AG08396 (cell line): ENCODE measurements around the gene ACSM5.
"Not testable (repeated sequence)": the region's sequence is repeated elsewhere in the genome, so short reads cannot be mapped to it uniquely, and the experiment has no call there.

Source experiments
- DNase-seq: peaks from one replicate; pipeline ENCODE4 v3.0.0; 2012; ENCODE audit warnings: low spot score, mixed read lengths

The ACSM5 gene

GRCh38 chr16:20399185-20399584 lies 10.1 kb upstream of the ACSM5 start:
- DNase-seq = no peak

DNA sequence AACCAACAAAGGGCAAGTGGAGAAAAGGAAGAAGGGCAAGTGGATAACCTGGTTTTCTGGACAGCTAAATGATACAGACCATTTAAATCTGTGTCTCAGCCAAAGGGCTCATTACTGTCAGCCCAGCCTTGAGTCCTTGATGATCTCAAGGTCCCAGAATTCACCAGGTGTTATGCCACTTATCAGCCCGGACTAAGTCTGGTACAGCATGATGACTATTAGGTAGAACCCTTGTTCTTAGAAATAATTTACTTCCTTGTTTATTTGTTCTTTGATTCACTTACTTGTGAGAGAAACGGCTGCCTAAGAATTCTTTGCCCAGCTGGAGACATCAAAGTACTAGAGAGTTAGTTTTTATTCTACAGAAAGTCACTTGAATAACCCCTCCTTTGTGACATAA lies 8.3 kb upstream of the ACSM5 start:
- no peak for DNase-seq

DNA sequence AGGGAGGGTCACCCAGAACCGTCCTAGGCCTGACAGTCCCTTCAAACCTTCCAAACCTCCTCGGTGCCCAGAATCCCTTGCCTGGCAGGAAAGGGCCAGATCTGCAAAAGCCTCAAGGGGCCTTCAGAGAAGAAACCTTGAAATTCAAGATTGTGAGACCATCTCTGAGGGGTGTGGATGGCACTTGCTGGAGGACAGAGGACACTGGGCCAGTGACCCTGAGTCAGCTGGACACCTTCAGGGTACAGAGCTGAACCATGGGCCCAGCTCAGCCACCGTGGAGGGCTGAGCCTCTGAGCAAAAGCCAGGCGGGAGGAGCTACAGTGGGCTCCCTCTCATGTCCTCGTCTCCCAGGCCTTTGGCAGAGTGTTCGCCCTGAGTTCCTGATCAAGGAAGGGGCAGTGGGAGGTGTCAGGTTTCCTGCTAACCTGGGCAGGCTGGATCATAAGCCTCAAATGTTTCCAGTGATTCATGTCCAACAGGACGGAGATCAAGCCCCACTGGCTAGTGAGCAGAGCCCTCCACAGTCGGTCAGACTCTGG lies 7.8 kb upstream of the ACSM5 start:
- no peak for DNase-seq

DNA sequence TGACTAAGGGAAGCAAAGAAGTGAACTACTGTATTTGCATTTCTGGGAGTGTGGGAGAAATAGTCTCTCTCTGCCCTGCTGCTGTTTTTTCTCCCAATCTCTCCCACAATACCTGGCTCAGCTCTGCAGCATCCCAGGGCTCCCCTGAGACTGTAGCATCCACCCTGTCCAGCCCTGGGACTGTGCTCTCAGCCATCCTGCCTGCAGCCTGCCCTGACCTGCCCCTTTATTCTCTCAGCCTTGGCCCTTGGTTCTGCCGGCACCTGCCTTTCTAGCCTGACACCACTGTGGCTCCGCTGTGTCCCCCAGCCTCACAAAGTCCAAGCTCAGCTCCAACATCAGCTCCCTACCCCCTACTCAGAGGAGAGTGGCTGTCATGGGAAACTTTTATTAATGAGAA lies 6.7 kb upstream of the ACSM5 start:
- no peak for DNase-seq

- DNase-seq = no peak
Observed at GRCh38 chr16:20404637-20405036, 4.7 kb upstream of the ACSM5 start, which contains the start of gene PDILT. Gene PDILT (minus strand): TSS chr16:20404737. CDS start chr16:20399300, 5,437 bp downstream.

GRCh38 chr16:20410121-20410723 lies 888 bp downstream of the ACSM5 start:
- no peak for DNase-seq

DNA sequence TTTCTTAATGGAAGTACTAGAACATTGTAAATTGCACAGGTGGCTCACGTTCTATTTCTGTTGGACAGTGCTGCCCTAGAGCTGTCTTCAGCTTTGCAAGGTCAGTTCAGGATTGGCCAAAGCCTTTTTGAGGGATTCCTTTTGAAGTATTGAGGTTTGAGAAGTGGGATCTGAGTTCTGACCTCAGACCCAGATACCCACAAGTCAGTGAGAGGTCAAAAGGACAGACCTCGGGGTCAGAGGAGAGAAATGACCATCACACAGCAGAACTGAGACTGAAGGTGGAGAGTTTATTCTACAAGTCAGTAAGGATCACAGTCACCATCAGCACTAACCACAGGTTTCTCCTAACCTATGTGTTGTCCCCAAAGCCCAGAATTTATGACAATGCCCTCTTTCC lies 1.7 kb downstream of the ACSM5 start:
- no peak for DNase-seq

- DNase-seq = no peak
Observed at GRCh38 chr16:20415541-20415940, 6.2 kb downstream of the ACSM5 start.

GRCh38 chr16:20419093-20419492 lies 9.8 kb downstream of the ACSM5 start:
- DNase-seq = not testable (repeated sequence)

- DNase-seq = not testable (repeated sequence)
Observed at GRCh38 chr16:20421748-20422147, 12.4 kb downstream of the ACSM5 start.

GRCh38 chr16:20423772-20424128 lies 14.4 kb downstream of the ACSM5 start:
- not testable (repeated sequence) for DNase-seq

DNA sequence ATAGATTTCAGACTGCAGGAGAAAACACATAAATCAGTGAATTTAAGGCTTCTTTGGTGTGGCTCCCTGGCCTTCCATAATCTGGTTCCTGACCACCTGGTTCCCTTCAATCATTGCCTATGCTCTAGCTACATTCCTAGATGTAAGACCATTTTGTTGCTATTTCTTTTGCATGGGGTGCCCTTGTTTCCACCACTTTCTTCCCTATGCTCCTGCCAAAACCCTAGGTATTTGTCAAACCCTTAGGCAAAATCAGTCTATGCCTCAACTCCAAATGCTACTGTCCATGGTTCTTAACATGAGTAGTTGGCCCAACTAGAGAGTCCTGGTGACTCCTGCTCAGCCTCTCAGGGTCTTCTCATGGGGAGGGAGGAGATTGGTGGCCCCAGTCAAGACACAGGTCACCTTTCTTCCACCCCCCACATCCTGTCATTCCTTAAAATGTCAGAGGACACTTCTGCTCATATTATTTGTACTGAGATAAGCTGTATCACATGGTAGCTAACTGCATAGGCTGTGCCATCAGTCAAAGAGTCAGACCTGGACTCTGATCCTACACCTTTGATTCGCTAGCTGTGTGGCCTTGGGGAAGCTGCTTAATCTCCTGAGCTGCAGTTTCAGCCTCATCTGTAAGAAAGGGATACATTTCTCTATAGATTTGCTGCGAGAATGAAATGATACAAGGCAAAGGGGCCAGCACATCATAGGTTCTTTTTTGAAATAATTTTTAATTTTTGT lies 15.0 kb downstream of the ACSM5 start:
- DNase-seq = no peak

GRCh38 chr16:20427401-20427797 lies 18.1 kb downstream of the ACSM5 start:
- not testable (repeated sequence) for DNase-seq

DNA sequence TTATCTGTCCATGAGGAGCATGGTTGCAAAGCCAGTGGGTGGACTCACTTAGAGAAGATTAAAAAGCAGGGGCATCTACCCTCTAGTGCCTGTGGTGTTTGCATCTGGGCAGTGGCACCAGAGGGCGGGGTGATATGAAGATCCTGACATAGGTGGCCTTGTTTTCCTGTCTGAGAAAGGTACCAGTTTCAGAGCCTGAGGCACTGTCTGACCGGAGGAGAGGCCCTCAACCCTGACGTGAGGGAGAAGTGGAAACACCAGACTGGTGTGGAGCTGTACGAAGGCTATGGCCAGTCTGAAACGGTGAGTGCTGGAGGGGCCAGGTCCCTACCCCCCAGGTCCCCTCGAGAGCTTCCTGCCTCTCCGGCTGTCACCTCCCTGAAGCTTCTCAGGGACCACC lies 20.2 kb downstream of the ACSM5 start:
- not testable (repeated sequence) for DNase-seq

- not testable (repeated sequence) for DNase-seq
Observed at GRCh38 chr16:20430480-20430879, 21.1 kb downstream of the ACSM5 start.

DNA sequence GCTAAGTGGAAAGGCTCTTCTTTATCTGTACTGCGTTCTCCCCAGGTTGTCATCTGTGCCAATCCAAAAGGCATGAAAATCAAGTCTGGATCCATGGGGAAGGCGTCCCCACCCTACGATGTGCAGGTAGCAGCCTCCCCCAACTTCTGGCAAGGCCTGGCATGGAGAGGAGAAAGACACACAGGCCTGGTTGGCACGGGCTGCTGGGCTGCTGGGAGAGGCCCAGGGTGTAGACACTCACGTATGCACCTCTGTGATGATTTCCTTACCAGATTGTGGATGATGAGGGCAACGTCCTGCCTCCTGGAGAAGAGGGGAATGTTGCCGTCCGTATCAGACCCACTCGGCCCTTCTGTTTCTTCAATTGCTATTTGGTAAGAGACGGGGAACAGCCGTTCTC lies 21.6 kb downstream of the ACSM5 start:
- no peak for DNase-seq

GRCh38 chr16:20438950-20439349 lies 29.6 kb downstream of the ACSM5 start:
- DNase-seq = not testable (repeated sequence)

GRCh38 chr16:20439820-20440231 lies 30.5 kb downstream of the ACSM5 start:
- not testable (repeated sequence) for DNase-seq

DNA sequence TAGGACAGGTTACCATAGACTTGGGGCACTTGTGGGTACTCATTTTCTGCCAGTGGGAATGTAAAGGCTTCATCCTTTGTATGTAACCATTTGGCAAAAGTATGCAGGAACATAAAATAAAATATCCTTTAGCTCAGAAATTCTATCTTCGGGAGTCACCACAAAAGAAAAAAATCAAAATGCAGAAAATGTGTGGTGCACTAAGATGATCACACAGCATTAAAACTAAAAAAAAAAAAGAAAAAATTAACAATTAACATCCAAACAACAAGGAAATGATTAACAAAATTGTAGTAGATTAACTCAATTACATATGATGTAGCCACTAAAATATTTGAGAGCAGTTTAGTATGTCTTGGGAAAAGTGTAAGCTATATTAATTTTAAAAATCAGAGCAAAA lies 31.4 kb downstream of the ACSM5 start:
- not testable (repeated sequence) for DNase-seq

DNA sequence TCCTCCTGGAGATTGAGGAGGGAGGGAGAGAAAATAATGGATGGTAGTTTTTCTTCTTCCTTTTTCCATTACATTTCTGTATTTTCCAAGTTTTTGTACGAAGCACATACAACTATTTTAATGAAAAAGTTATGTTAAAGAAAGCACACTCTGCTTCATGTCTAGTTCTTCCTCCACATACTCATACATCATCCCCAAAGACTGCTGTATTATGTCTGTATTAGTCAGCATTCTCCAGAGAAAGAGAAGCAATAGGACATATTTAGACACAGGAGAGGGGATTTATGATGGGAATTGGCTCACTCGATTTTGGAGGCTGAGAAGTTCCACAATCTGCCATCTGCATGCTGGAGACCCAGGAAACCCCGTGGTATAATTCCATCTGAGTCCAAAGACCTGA lies 31.9 kb downstream of the ACSM5 start:
- no peak for DNase-seq

GRCh38 chr16:20441859-20442258 lies 32.5 kb downstream of the ACSM5 start:
- DNase-seq = not testable (repeated sequence)

- not testable (repeated sequence) for DNase-seq
Observed at GRCh38 chr16:20446652-20447393, 37.5 kb downstream of the ACSM5 start.

GRCh38 chr16:20451364-20451763 lies 42.0 kb downstream of the ACSM5 start, which contains the start of gene ACSM2A:
Gene ACSM2A (plus strand): TSS chr16:20451521. CDS start chr16:20460115, 8,594 bp downstream.
- not testable (repeated sequence) for DNase-seq
